Naive thymus-derived CD4-positive, alpha-beta T cell (primary cell): ENCODE data around the gene DIO3. TPM values are rescaled to one million over a fixed set of nuclear protein-coding genes. Genes with fewer than 3 reads are reported as not detected.
"Not testable (repeated sequence)": the region's sequence is repeated elsewhere in the genome, so short reads cannot be mapped to it uniquely, and the experiment has no call there.

Experiments
- ATAC-seq: fragments of 150-1000 bp; cut with Tn5 transposase; 2 replicates; pipeline ENCODE4 v1.10.0; 2021; ENCODE audit warnings: mild to moderate bottlenecking, moderate library complexity
- CTCF ChIA-PET: fragments of 350-600 bp; sonication (Branson Sonifier 250); formaldehyde crosslinking; loops from one replicate; lab custom pipeline; 2021; ENCODE audit warnings: antibody characterized with exemption; lab: Charles Lee
- POLR2A ChIA-PET: fragments of 350-600 bp; sonication (Branson Sonifier 250); formaldehyde crosslinking; loops from one replicate; lab custom pipeline; 2021; ENCODE audit warnings: antibody characterized with exemption, inconsistent platforms; lab: Charles Lee
- DNase-seq, 9 donors: peaks; one replicate each; pipeline versions ENCODE4 v3.0.0 to v3.0.0-alpha.2; 2020 to 2022; ENCODE audit warnings: mixed read lengths in 1 of 9
- H3K27ac ChIP-seq: one replicate; pipeline ENCODE4 v1.7.0; 2013; ENCODE audit warnings: mild to moderate bottlenecking, low read depth, low read length, moderate library complexity
- H3K27me3 ChIP-seq, 2 donors: one replicate each; pipeline ENCODE4 v1.7.0; 2013; ENCODE audit warnings: low read length in 2 of 2, mild to moderate bottlenecking in 2 of 2, moderate library complexity in 2 of 2; ENCODE audit not compliant: control insufficient read depth in 2 of 2, insufficient read depth in 2 of 2
- H3K36me3 ChIP-seq, 3 experiments: 1 replicate in 2 of 3; 2 replicates in 1 of 3; pipeline ENCODE4 v1.7.0; 2013; ENCODE audit warnings: low read length in 3 of 3, mild to moderate bottlenecking in 3 of 3, moderate library complexity in 1 of 3; ENCODE audit not compliant: insufficient read depth in 3 of 3, control insufficient read depth in 2 of 3
- H3K4me1 ChIP-seq, 2 donors: one replicate each; pipeline ENCODE4 v1.7.0; 2013; ENCODE audit warnings: low read length in 2 of 2, mild to moderate bottlenecking in 2 of 2, moderate library complexity in 1 of 2; ENCODE audit not compliant: control insufficient read depth in 2 of 2, insufficient read depth in 2 of 2
- H3K4me3 ChIP-seq: 2 replicates; pipeline ENCODE4 v1.7.0; 2013; ENCODE audit warnings: mild to moderate bottlenecking, low read length
- H3K9me3 ChIP-seq, 3 experiments: 1 replicate in 2 of 3; 2 replicates in 1 of 3; pipeline ENCODE4 v1.7.0; 2013; ENCODE audit warnings: low read length in 3 of 3; ENCODE audit not compliant: control insufficient read depth in 2 of 3
- H3K27ac Mint-ChIP-seq, 9 donors: one replicate each; pipeline ENCODE4 v1.8.0; 2020 to 2022; ENCODE audit warnings: mixed read lengths in 9 of 9, mild to moderate bottlenecking in 8 of 9, moderate library complexity in 5 of 9, inconsistent platforms in 2 of 9
- H3K27me3 Mint-ChIP-seq, 5 donors: one replicate each; pipeline ENCODE4 v1.8.0; 2021 to 2022; ENCODE audit warnings: mixed read lengths in 5 of 5, mild to moderate bottlenecking in 1 of 5
- H3K36me3 Mint-ChIP-seq, 5 donors: one replicate each; pipeline ENCODE4 v1.8.0; 2020 to 2022; ENCODE audit warnings: mixed read lengths in 5 of 5, mild to moderate bottlenecking in 3 of 5, inconsistent platforms in 1 of 5
- H3K4me1 Mint-ChIP-seq, 7 donors: one replicate each; pipeline ENCODE4 v1.8.0; 2020 to 2022; ENCODE audit warnings: mixed read lengths in 7 of 7, mild to moderate bottlenecking in 3 of 7, inconsistent platforms in 1 of 7
- H3K4me3 Mint-ChIP-seq, 10 donors: one replicate each; pipeline ENCODE4 v1.8.0; 2020 to 2022; ENCODE audit warnings: mild to moderate bottlenecking in 10 of 10, mixed read lengths in 10 of 10, moderate library complexity in 6 of 10, inconsistent platforms in 2 of 10
- H3K9me3 Mint-ChIP-seq, 11 donors: one replicate each; pipeline ENCODE4 v1.8.0; 2020 to 2022; ENCODE audit warnings: mixed read lengths in 11 of 11, mild to moderate bottlenecking in 4 of 11, inconsistent platforms in 1 of 11, moderate library complexity in 1 of 11
- intact Hi-C, 2 donors: fragments of 100-400 bp; cut with micrococcal nuclease; formaldehyde crosslinking; loops; one replicate each; pipeline ENCODE4 v1.15.1; 2023
- polyA plus RNA-seq, 2 donors: library from polyadenylated mRNA; unstranded; fragments of 300-500 nt; fragmentation: Illumina TruSeq; gene quantifications; one replicate each; pipeline ENCODE4 v1.2.3, GENCODE V29; 2021
- total RNA-seq, 6 experiments: library from RNA in 5 of 6; stranded (reverse) in 5 of 6; gene quantifications; 1 replicate in 5 of 6; 2 replicates in 1 of 6; pipeline ENCODE4 v1.2.3 and lab custom pipeline; 2021 to 2026

The DIO3 gene
- total and polyA plus RNA-seq, 7 experiments from 2014 or later, result not detected

DNA sequence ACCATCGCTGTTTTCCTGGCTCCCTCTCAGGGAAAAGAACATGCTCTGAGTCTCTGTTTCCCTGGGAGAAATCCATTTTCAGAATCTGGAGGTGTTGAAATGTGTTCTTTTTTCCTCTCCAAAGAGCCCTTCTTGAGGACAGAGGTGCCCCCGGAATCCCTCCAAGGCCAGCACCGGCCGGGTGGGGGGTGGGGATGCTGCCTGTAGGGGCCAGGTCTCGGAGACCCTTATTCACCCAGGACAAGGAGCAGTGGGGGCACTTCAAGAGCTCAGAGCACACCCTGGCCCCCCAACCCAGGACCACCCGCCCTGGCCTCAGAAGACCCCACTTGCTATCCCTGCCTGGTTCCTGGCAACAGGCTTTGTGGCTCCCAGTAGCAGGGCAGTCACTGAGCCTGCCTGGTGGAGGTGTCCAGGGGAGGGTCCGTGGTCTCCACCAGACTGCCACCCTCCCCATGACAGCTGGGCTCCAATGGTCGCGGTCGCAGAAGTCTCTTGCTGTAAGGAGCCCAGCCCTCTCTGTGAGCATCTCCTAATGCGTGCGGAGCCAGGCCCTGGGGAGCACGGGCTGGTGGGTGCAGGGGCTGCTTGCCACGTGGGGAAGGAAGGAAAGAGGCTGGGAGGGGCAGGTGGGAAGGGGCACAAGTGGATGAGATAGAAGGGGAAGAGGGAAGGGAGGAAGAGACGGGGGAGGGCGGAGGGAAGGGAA, 13.2 kb upstream of the DIO3 start:
- POLR2A ChIA-PET, result no interaction called here
- peaks cover 0 to 13% (median 0%) of the 10 kb centered on the region in 5 donors for H3K36me3 Mint-ChIP-seq
- no peak for DNase-seq

GRCh38 chr14:101548710-101549109, 12.6 kb upstream of the DIO3 start:
- ChIA-PET CTCF (no interaction called here), POLR2A (no interaction called here)
- intact Hi-C loops, result no loop called here
- H3K27ac Mint-ChIP-seq, result no peak overlapping the region
- DNase-seq (no peak), ATAC-seq (no peak)
- peaks cover 0 to 14% (median 7%) of the 10 kb centered on the region in 11 donors for H3K9me3 Mint-ChIP-seq
- Histone ChIP-seq H3K4me3 (no peak overlapping the region), H3K36me3 (no peaks in the 10 kb centered on the region), H3K9me3 (peaks cover 0 to 6% (median 0%) of the 10 kb centered on the region in 3 experiments), H3K27me3 (no peaks in the 10 kb centered on the region), H3K27ac (no peak overlapping the region), H3K4me1 (no peaks in the 10 kb centered on the region)
- no peak overlapping the region for H3K4me3 Mint-ChIP-seq
- H3K27me3 Mint-ChIP-seq, result peaks cover 0 to 10% (median 0%) of the 10 kb centered on the region in 5 donors
- peaks cover 0 to 9% (median 0%) of the 10 kb centered on the region in 5 donors for H3K36me3 Mint-ChIP-seq
- peaks cover 0 to 1% (median 0%) of the 10 kb centered on the region in 7 donors for H3K4me1 Mint-ChIP-seq

More for the DNA sequence above, 13.2 kb upstream of the DIO3 start:
- Mint-ChIP-seq H3K27ac (no peak overlapping the region), H3K4me3 (no peak overlapping the region), H3K27me3 (peaks cover 0 to 10% (median 0%) of the 10 kb centered on the region in 5 donors), H3K9me3 (peaks cover 0 to 17% (median 8%) of the 10 kb centered on the region in 11 donors), H3K4me1 (peaks cover 0 to 1% (median 0%) of the 10 kb centered on the region in 7 donors)
- Histone ChIP-seq H3K9me3 (peaks cover 0 to 9% (median 0%) of the 10 kb centered on the region in 3 experiments), H3K27ac (no peak overlapping the region), H3K27me3 (no peaks in the 10 kb centered on the region), H3K4me1 (no peaks in the 10 kb centered on the region), H3K4me3 (no peak overlapping the region), H3K36me3 (no peaks in the 10 kb centered on the region)
- no peak for ATAC-seq
- intact Hi-C loops, result no loop called here
- CTCF ChIA-PET, result no interaction called here

DNA sequence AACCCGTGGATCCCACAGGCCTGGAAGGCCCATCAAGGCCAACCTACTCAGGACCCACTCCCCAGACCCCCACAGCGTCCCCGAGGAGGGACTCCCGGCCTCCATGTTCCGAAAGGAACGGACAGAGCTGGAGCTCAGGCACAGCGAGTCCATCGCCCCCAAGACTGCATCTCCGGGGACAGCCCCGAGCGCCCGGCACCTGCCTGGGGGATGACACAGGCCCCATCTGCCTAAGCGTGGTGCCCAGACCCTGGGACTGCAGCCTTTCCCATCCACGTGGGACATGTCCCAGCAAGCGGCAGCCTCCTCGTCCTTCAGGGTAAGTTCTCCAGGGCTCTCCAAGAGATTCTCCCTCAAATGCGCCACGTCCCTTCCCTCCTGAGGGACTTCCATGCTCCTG, 12.1 kb upstream of the DIO3 start:
- H3K27ac Mint-ChIP-seq, result no peak overlapping the region
- peaks cover 0 to 10% (median 0%) of the 10 kb centered on the region in 5 donors for H3K27me3 Mint-ChIP-seq
- H3K4me1 Mint-ChIP-seq, result peaks cover 0 to 1% (median 0%) of the 10 kb centered on the region in 7 donors
- no peak overlapping the region for H3K4me3 Mint-ChIP-seq
- ChIA-PET CTCF (no interaction called here), POLR2A (no interaction called here)
- DNase-seq, result no peak
- no peak for ATAC-seq
- Histone ChIP-seq H3K36me3 (no peaks in the 10 kb centered on the region), H3K4me3 (no peak overlapping the region), H3K4me1 (no peaks in the 10 kb centered on the region), H3K27ac (no peak overlapping the region), H3K9me3 (peaks cover 0 to 4% (median 0%) of the 10 kb centered on the region in 3 experiments), H3K27me3 (no peaks in the 10 kb centered on the region)
- peaks cover 0 to 7% (median 0%) of the 10 kb centered on the region in 5 donors for H3K36me3 Mint-ChIP-seq
- peaks cover 0 to 11% (median 3%) of the 10 kb centered on the region in 11 donors for H3K9me3 Mint-ChIP-seq
- intact Hi-C loops, result no loop called here

GRCh38 chr14:101550202-101550912, 10.9 kb upstream of the DIO3 start:
- H3K27me3 ChIP-seq, H3K4me3 Mint-ChIP-seq, DNase-seq, H3K9me3 ChIP-seq, H3K4me1 ChIP-seq, POLR2A ChIA-PET, H3K4me3 ChIP-seq, H3K27ac Mint-ChIP-seq, H3K9me3 Mint-ChIP-seq, ATAC-seq, H3K36me3 ChIP-seq, H3K36me3 Mint-ChIP-seq, H3K4me1 Mint-ChIP-seq, CTCF ChIA-PET, intact Hi-C loops, H3K27ac ChIP-seq: not testable (repeated sequence)
- H3K27me3 Mint-ChIP-seq, result peaks cover 0 to 15% (median 4%) of the 10 kb centered on the region in 5 donors

DNA sequence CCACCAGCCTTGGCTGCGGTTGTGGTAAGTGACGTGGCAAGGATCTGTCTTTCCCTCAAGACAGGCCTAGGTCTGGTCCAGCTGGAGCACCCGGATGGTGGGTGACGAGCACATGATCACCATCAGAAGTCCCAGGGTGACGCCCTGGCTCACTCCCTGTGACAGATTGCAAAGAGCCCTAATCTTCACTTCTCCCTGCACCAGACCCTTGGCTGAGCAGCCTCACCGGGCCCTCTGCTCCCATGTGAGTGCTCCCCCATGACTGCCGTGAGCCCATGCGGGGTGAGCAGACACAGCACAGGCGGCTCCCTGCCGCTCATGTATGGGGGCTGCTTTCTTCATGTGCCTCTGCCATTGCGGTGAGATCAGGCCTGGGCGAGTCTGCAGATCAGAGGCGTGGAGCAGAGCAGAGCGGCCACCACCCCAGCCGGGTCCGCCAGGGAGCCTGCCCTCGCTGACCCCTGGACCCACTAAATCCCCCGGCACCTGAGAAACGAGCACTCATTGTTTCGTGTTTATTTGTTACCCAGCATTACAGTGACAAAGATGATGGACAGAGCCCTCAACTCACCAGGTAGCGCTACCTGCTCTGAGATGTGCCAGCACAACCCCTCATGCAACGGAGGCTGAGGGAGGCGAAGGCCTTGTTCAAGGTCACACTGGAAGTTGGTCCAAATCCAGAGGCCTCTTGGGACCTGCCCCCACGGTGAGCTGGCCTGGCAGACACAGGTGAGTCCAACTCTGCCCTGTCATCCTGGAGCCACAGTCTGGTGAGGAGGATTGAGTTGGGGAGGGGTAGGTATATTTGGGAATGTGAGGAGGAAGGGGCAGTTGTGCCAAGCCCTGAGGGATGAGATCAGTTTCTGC, 9.3 kb upstream of the DIO3 start:
- Histone ChIP-seq H3K4me1 (no peaks in the 10 kb centered on the region), H3K9me3 (no peaks in the 10 kb centered on the region), H3K27me3 (no peaks in the 10 kb centered on the region), H3K27ac (no peak overlapping the region), H3K4me3 (no peak overlapping the region), H3K36me3 (no peaks in the 10 kb centered on the region)
- no peaks in the 10 kb centered on the region for H3K36me3 Mint-ChIP-seq
- H3K4me3 Mint-ChIP-seq, result no peak overlapping the region
- H3K9me3 Mint-ChIP-seq, result peaks cover 0 to 3% (median 0%) of the 10 kb centered on the region in 11 donors
- CTCF ChIA-PET, result no interaction called here
- H3K27me3 Mint-ChIP-seq, result peaks cover 0 to 15% (median 9%) of the 10 kb centered on the region in 5 donors
- POLR2A ChIA-PET, result no interaction called here
- intact Hi-C loops, result no loop called here
- ATAC-seq (no peak), DNase-seq (no peak)
- H3K4me1 Mint-ChIP-seq, result peaks cover 0 to 1% (median 0%) of the 10 kb centered on the region in 7 donors
- no peak overlapping the region for H3K27ac Mint-ChIP-seq

- H3K4me1 Mint-ChIP-seq, result peaks cover 0 to 1% (median 0%) of the 10 kb centered on the region in 7 donors
- no peak for ATAC-seq
- Histone ChIP-seq H3K27me3 (no peaks in the 10 kb centered on the region), H3K4me3 (no peak overlapping the region), H3K9me3 (no peaks in the 10 kb centered on the region), H3K4me1 (no peaks in the 10 kb centered on the region), H3K36me3 (no peaks in the 10 kb centered on the region), H3K27ac (no peak overlapping the region)
- DNase-seq, result no peak
- ChIA-PET CTCF (no interaction called here), POLR2A (no interaction called here)
- H3K27ac Mint-ChIP-seq, result no peak overlapping the region
- intact Hi-C loops, result no loop called here
- peaks cover 0 to 3% (median 0%) of the 10 kb centered on the region in 11 donors for H3K9me3 Mint-ChIP-seq
- H3K4me3 Mint-ChIP-seq, result no peak overlapping the region
- H3K36me3 Mint-ChIP-seq, result no peaks in the 10 kb centered on the region
- H3K27me3 Mint-ChIP-seq, result peaks cover 0 to 20% (median 16%) of the 10 kb centered on the region in 5 donors
Observed at GRCh38 chr14:101552786-101553231, 8.5 kb upstream of the DIO3 start.
